Measurements from ENCODE around the gene REM2. TPM values are rescaled to one million over a fixed set of nuclear protein-coding genes. Genes with fewer than 3 reads are reported as not detected.

Gene REM2
- total RNA-seq, 1 experiment from 2014 or later: 0.98 TPM

DNA sequence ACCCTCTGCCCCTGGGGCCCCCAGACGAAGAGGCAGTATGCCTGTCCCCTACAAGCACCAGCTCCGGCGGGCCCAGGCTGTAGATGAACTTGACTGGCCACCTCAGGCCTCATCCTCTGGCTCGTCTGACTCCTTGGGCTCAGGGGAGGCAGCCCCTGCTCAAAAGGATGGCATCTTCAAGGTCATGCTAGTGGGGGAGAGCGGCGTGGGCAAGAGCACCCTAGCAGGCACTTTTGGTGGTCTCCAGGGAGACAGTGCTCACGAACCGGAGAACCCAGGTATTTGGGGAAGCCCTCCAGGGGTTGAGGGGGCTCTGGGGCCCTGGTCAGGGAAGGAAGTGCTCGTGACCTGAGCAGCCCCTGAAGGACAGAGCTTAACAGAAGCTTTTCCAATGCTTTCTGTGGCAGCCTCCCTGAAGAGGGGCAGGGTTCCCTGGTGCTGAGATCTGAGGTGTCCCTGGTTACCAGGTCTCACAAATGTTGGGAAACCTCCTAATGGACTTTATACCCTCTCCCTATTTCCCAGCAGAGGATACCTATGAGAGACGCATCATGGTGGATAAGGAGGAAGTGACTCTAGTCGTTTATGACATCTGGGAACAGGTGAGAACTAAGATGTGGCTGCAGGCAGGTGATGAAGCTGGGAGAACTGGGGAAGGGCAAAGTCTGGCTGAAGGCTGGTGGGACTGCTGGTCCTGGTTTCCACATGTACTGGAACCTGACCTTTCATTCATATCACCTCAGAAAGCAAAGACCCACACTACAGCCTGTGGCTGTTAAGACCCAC is 1.9 kb downstream of the REM2 start:
- CTCF ChIA-PET: no interaction called here
- TSS peak; percentile 19 for BruUV-seq (replicated peaks)

GRCh38 chr14:22885975-22886374 is 3.0 kb downstream of the REM2 start:
- POLR2A ChIA-PET (ENCODE audit: unreplicated experiment): interaction anchor here (0.6 to 0.7 kb wide), 2 partner anchors 59 to 98 kb away, joined by 3 to 5 read pairs; no protein-coding TSS in a partner anchor
- no peak for DNase-seq
- Histone ChIP-seq H2AFZ (peak overlapping the region; percentile 79), H3K9me3 (ENCODE audit: insufficient read depth, low read depth) (no peaks in the 10 kb centered on the region), H3F3A (ENCODE audit: insufficient read depth, low read depth) (peaks cover 5% of the 10 kb centered on the region; the same call in 1 of the 2 replicates), H3K36me3 (ENCODE audit: low read depth) (no peaks in the 10 kb centered on the region), H3K27me3 (ENCODE audit: insufficient read depth, low read depth) (no peaks in the 10 kb centered on the region), H3K4me1 (replicated peaks; ENCODE audit: insufficient read depth) (peaks cover 7% of the 10 kb centered on the region; the same call in 1 of the 2 replicates), H3K4me2 (peak overlapping the region; percentile 86), H3K79me2 (ENCODE audit: low read depth) (no peaks in the 10 kb centered on the region), H3K4me3 (peak overlapping the region; percentile 68; the same call in 1 of the 2 replicates), H3K9me2 (ENCODE audit: insufficient read depth) (no peaks in the 10 kb centered on the region), H4K20me1 (ENCODE audit: insufficient read depth) (no peaks in the 10 kb centered on the region), H3K27ac (no peak overlapping the region)
- CTCF ChIA-PET: no interaction called here
- TF ChIP-seq, protein P1, sequence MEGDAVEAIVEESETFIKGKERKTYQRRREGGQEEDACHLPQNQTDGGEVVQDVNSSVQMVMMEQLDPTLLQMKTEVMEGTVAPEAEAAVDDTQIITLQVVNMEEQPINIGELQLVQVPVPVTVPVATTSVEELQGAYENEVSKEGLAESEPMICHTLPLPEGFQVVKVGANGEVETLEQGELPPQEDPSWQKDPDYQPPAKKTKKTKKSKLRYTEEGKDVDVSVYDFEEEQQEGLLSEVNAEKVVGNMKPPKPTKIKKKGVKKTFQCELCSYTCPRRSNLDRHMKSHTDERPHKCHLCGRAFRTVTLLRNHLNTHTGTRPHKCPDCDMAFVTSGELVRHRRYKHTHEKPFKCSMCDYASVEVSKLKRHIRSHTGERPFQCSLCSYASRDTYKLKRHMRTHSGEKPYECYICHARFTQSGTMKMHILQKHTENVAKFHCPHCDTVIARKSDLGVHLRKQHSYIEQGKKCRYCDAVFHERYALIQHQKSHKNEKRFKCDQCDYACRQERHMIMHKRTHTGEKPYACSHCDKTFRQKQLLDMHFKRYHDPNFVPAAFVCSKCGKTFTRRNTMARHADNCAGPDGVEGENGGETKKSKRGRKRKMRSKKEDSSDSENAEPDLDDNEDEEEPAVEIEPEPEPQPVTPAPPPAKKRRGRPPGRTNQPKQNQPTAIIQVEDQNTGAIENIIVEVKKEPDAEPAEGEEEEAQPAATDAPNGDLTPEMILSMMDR (conservative IDR thresholded peaks at IDR 0.05): no peak
- TF ChIP-seq EZH2 (IDR thresholded peaks at IDR 0.05; ENCODE audit: low read depth): no peak
- intact Hi-C loops (cut with micrococcal nuclease; ENCODE audit: unreplicated experiment): no loop called here
- BruUV-seq (replicated peaks): no TSS peak

More for the DNA sequence above, 1.9 kb downstream of the REM2 start:
- Histone ChIP-seq H3K4me1 (replicated peaks; ENCODE audit: insufficient read depth) (peaks cover 7% of the 10 kb centered on the region; the same call in 1 of the 2 replicates), H3K9me3 (ENCODE audit: insufficient read depth, low read depth) (no peaks in the 10 kb centered on the region), H2AFZ (no peak overlapping the region), H3K79me2 (ENCODE audit: low read depth) (no peaks in the 10 kb centered on the region), H3K4me2 (no peak overlapping the region), H3K4me3 (no peak overlapping the region), H3K27me3 (ENCODE audit: insufficient read depth, low read depth) (no peaks in the 10 kb centered on the region), H3K36me3 (ENCODE audit: low read depth) (no peaks in the 10 kb centered on the region), H3F3A (ENCODE audit: insufficient read depth, low read depth) (peaks cover 5% of the 10 kb centered on the region; the same call in 1 of the 2 replicates), H4K20me1 (ENCODE audit: insufficient read depth) (no peaks in the 10 kb centered on the region), H3K27ac (no peak overlapping the region), H3K9me2 (ENCODE audit: insufficient read depth) (no peaks in the 10 kb centered on the region)
- no peak for DNase-seq
- TF ChIP-seq, protein P1 (conservative IDR thresholded peaks at IDR 0.05): no peak
- TF ChIP-seq EZH2 (IDR thresholded peaks at IDR 0.05; ENCODE audit: low read depth): no peak
- intact Hi-C loops (cut with micrococcal nuclease; ENCODE audit: unreplicated experiment): no loop called here
- POLR2A ChIA-PET (ENCODE audit: unreplicated experiment): no interaction called here

DNA sequence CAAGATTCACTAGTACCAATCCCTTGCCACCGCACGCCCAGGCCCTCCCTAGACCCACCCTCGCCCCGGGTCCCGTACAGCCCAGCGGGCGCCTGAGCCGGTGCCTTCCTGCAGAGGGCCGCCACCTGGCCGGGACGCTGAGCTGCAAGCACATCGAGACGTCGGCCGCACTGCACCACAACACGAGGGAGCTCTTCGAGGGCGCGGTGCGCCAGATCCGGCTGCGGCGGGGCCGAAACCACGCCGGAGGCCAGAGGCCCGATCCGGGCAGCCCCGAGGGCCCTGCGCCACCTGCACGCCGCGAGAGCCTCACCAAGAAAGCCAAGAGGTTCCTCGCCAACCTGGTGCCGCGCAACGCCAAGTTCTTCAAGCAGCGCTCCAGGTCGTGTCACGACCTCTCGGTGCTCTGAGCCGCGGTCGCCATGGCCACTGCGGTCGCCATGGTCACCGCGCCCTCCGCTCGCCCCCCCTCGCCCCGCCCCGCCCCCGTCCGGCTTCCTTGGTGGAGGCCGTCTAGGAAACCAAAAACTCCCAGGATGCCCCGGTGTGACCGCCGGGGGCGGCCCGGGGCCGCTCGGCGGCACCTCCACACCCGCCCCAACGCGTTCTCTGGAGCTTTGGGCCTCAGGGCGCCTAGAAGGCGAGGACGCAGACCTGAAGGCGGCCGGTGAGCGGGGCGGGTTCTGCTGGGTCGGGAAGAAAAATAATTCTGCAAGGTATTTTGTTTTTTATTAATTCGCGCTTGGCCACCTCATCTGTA is 3.7 kb downstream of the REM2 start:
- Histone ChIP-seq H4K20me1 (ENCODE audit: insufficient read depth) (no peaks in the 10 kb centered on the region), H3K4me2 (peak overlapping the region; percentile 86), H3K4me1 (replicated peaks; ENCODE audit: insufficient read depth) (peaks cover 7% of the 10 kb centered on the region; the same call in 1 of the 2 replicates), H3K9me3 (ENCODE audit: insufficient read depth, low read depth) (no peaks in the 10 kb centered on the region), H3K79me2 (ENCODE audit: low read depth) (no peaks in the 10 kb centered on the region), H3F3A (ENCODE audit: insufficient read depth, low read depth) (peaks cover 5% of the 10 kb centered on the region; the same call in 1 of the 2 replicates), H3K27ac (peak overlapping the region; percentile 61), H3K4me3 (peak overlapping the region; percentile 68), H2AFZ (peak overlapping the region; percentile 79), H3K36me3 (ENCODE audit: low read depth) (no peaks in the 10 kb centered on the region), H3K9me2 (ENCODE audit: insufficient read depth) (no peaks in the 10 kb centered on the region), H3K27me3 (ENCODE audit: insufficient read depth, low read depth) (no peaks in the 10 kb centered on the region)
- DNase-seq: peak; percentile 63 to 66
- ChIA-PET CTCF (interaction anchor here (1.0 kb wide), 1 partner anchor 60 kb away, joined by 4 read pairs; no protein-coding TSS in a partner anchor), POLR2A (ENCODE audit: unreplicated experiment) (interaction anchor here (0.6 to 0.7 kb wide), 2 partner anchors 60 to 99 kb away, joined by 3 to 5 read pairs; no protein-coding TSS in a partner anchor)
- intact Hi-C loops (cut with micrococcal nuclease; ENCODE audit: unreplicated experiment): loop anchor here (1.0 kb wide), 1 partner anchor 14 kb away; no protein-coding TSS in a partner anchor
- TF ChIP-seq, protein P1 (conservative IDR thresholded peaks at IDR 0.05): no peak; the same call in 1 of the 2 replicates
- no peak for TF ChIP-seq EZH2 (IDR thresholded peaks at IDR 0.05; ENCODE audit: low read depth)
- no TSS peak for BruUV-seq (replicated peaks)

Measured in PC-9 (cell line).